ENCODE data around the gene SNN. TPM values are rescaled to one million over a fixed set of nuclear protein-coding genes. Genes with fewer than 3 reads are reported as not detected.
A peak's percentile ranks its signal among the peaks of the same experiment; 100 is the strongest.

Gene SNN
- total RNA-seq, 1 donor from 2014 or later = 14.4 TPM

- DNase-seq (ENCODE audit: low read depth) = no peak
Measured at GRCh38 chr16:11696266-11697012, 28.2 kb downstream of the SNN start.

- no peak for DNase-seq (ENCODE audit: low read depth)
Measured at GRCh38 chr16:11697319-11697718, 29.1 kb downstream of the SNN start.

GRCh38 chr16:11698271-11698689 is 30.0 kb downstream of the SNN start:
- no peak for DNase-seq (ENCODE audit: low read depth)

- no peak for DNase-seq (ENCODE audit: low read depth)
Measured at GRCh38 chr16:11699234-11699894, 31.1 kb downstream of the SNN start.

- DNase-seq (ENCODE audit: low read depth) = no peak
Measured at GRCh38 chr16:11700264-11701029, 32.2 kb downstream of the SNN start.

- no peak for DNase-seq (ENCODE audit: low read depth)
Measured at GRCh38 chr16:11705311-11706025, 37.2 kb downstream of the SNN start.

- no peak for DNase-seq (ENCODE audit: low read depth)
Measured at GRCh38 chr16:11706180-11706742, 38.0 kb downstream of the SNN start.

GRCh38 chr16:11707679-11708197 is 39.5 kb downstream of the SNN start:
- DNase-seq (ENCODE audit: low read depth) = no peak

- no peak for DNase-seq (ENCODE audit: low read depth)
Measured at GRCh38 chr16:11708421-11708820, 40.2 kb downstream of the SNN start.

GRCh38 chr16:11711662-11712061 is 43.4 kb downstream of the SNN start:
- no peak for DNase-seq (ENCODE audit: low read depth)

GRCh38 chr16:11712122-11712521 is 43.9 kb downstream of the SNN start:
- DNase-seq (ENCODE audit: low read depth) = no peak

- no peak for DNase-seq (ENCODE audit: low read depth)
Measured at GRCh38 chr16:11715246-11715947, 47.1 kb downstream of the SNN start.

- no peak for DNase-seq (ENCODE audit: low read depth)
Measured at GRCh38 chr16:11716336-11716735, 48.1 kb downstream of the SNN start.

- no peak for DNase-seq (ENCODE audit: low read depth)
Measured at GRCh38 chr16:11717811-11718210, 49.6 kb downstream of the SNN start.

- DNase-seq (ENCODE audit: low read depth) = no peak
Measured at GRCh38 chr16:11719171-11719570, 50.9 kb downstream of the SNN start.

- peak; percentile 42 for DNase-seq (ENCODE audit: low read depth)
Measured at GRCh38 chr16:11719762-11720161, 51.5 kb downstream of the SNN start.

- peak; percentile 5 for DNase-seq (ENCODE audit: low read depth)
Measured at GRCh38 chr16:11721781-11722467, 53.7 kb downstream of the SNN start.

- DNase-seq (ENCODE audit: low read depth) = no peak
Measured at GRCh38 chr16:11722468-11722808, 54.2 kb downstream of the SNN start.

- no peak for DNase-seq (ENCODE audit: low read depth)
Measured at GRCh38 chr16:11725457-11725856, 57.2 kb downstream of the SNN start.

GRCh38 chr16:11726008-11726407 is 57.8 kb downstream of the SNN start:
- DNase-seq (ENCODE audit: low read depth) = no peak
